DMS 273 treated with DMSO at 0.1 percent for 48 hours (cell line): ENCODE measurements around the gene KLF14.
"Not testable (repeated sequence)": the region's sequence is repeated elsewhere in the genome, so short reads cannot be mapped to it uniquely, and the experiment has no call there.

Experiments
- DNase-seq: peaks from one replicate; lab custom pipeline; 2025; lab: John Stamatoyannopoulos, UW

Gene KLF14

DNA sequence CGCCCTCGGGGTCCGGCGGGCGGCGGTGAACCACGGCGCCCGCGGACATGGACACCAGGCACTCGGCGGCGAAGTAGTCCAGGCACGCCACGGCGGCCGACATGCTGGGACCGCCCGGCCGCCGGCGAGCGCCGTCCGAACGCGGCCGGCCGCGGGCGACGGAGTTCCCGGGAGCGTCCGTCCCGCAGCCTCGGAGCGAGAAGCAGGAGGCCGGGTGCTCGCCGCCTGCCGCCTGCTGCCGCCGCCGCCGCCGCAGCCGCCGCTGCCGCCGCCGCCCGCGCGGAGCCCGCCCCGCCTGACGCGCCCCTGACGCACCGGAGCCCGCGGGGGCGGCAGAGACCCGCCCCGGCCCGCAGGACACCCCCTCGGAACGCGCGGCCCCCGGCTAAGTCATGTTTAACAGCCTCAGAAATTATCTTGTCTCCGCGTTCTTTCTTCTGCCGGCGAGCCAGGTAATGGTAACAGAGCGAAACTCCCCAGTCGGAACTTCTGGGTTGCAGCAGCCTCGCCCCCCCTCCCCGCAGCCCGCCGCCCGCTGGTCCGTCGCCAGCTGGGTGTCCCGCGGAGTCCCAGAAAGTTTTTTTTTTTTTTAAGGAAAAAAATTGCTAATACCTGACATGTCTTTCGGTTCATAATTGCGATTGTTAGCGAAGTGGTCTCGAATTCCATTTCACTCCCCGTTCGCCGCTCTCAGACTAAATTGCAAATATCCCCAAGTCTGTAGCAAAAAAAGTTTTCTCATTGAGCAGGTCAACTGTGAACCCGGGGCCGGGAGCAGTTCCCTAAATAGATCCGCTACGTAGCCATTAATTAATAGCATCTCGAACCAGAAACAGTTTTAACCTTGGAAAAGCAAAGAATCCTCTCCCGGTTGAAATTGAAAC, at the start of gene KLF14:
TSS of gene KLF14 (minus strand) at position 277 of the 884 bp plus-strand sequence. CDS start at position 103, 174 bp downstream.
- no peak for DNase-seq

GRCh38 chr7:130781346-130781745, 47.3 kb upstream of the KLF14 start:
- DNase-seq = no peak

DNA sequence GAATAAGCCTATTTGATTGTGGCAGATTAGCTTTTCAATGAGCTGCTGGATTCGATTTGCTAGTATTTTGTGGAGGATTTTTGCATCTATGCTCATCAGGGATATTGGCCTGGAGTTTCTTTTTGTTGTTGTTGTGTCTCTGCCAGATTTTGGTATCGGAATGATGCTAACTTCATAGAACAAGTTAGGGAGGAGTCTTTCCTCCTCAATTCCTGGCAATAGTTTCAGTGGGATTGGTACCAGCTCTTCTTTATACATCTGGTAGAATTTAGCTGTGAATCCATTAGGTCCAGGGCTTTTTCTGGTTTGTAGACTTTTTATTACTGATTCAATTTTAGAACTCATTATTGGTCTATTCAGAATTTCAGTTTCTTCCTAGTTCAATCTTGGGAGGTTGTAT, 43.4 kb upstream of the KLF14 start:
- DNase-seq = no peak

DNA sequence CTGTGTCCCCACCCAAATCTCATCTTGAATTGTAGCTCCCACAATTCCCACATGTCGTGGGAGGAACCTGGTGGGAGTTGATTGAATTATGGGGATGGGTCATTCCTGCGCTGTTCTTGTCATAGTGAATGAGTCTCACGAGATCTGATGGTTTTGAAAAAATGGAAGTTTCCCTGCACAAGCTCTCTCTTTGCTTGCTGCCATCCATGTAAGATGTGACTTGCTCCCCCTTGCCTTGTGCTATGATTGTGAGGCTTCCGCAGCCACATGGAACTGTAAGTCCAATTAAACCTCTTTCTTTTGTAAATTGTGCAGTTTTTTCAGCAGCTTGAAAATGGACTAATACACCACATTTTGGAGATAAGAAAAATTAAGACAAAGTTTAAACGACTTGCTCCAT, 38.4 kb upstream of the KLF14 start:
- not testable (repeated sequence) for DNase-seq

GRCh38 chr7:130768854-130769253, 34.8 kb upstream of the KLF14 start:
- DNase-seq = no peak

DNA sequence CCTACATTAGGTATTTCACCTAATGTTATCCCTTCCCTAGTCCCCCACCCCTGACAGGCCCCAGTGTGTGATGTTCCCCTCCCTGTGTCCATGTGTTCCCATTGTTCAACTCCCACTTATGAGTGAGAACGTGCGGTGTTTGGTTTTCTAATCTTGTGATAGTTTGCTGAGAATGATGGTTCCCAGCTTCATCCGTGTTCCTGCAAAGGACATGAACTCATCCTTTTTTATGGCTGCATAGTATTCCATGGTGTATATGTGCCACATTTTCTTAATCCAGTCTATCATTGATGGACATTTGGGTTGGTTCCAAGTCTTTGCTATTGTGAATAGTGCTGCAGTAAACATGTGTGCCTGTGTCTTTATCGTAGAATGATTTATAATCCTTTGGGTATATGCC, 30.6 kb upstream of the KLF14 start:
- DNase-seq = not testable (repeated sequence)

- DNase-seq = peak; percentile 22
Observed at GRCh38 chr7:130758429-130759056, 24.5 kb upstream of the KLF14 start.

DNA sequence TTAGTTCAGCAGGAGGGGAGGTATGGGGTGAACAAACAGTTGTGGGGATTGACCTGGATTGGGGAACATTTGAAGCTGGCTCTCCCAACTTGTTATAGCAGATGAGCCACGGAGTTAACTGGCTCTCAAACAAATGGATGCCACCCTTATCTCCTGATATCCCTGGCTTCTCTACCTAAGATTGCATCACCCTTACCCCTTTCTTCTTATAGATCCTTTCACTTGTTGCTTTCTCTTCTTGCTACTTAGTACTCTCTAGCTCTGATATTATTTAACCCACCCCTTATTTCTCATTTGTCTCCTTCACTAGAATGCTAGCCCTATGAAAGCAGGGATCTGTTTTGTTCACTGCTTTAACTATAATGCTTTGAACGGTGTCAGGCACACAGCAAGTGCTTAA, 22.3 kb upstream of the KLF14 start:
- DNase-seq = no peak

DNA sequence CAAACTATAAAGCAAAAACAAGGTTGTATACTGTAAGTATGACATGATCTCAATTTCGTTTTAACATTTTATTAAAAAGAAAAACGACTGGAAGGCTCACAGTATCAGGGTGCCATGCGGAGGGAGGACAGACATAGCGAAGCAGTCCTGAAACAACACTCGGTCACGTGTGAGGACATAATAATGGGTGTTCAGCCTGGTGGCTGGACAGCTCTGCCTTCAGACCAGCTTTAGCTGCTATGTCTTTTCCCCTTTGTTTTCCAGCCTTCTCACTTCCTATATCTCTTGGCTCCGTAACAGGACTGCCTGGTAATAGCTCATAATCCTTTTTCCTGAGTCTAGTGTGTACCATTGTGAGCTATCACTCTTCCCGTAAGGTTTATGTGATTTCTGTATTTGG, 18.4 kb upstream of the KLF14 start:
- no peak for DNase-seq

DNA sequence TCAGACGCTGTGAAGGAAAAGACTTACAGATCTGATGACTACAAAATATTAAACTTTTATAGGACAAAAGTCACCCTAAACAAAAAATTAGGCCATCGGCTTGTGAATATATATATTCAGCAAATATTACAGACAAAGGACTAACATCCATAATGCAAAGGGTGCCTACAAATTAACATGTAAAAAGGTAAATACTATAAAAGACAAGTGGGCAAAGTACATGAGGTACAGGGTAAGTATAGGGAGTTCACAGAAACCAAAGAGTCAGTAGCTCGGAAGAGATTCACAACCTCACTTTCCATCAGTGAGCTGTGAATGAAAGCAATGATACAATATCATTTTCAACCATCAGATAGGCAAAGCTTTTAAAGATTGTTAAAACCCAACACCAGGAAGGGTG, 16.7 kb upstream of the KLF14 start:
- DNase-seq = no peak

GRCh38 chr7:130748531-130749389, 14.8 kb upstream of the KLF14 start:
- DNase-seq = no peak

- no peak for DNase-seq
Observed at GRCh38 chr7:130741331-130741995, 7.5 kb upstream of the KLF14 start.

DNA sequence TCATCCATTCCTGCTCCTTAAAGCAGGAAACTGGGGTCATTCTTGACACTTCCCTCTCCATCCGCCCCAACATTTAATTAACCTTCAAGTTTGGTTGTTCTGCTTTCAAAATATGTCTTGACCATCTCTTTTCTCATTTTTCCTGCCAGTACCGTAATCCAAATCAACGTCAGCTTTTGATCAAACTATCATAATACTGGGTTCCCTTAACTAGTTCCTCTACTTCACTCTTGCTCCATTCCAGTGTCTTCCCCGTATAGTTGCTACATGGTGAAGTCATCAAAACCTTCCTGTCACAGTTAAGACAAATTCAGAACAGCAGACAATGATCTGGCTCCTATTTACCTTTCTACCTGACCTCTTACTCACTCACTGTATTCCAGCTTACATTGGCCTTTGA, 6.6 kb upstream of the KLF14 start:
- no peak for DNase-seq

DNA sequence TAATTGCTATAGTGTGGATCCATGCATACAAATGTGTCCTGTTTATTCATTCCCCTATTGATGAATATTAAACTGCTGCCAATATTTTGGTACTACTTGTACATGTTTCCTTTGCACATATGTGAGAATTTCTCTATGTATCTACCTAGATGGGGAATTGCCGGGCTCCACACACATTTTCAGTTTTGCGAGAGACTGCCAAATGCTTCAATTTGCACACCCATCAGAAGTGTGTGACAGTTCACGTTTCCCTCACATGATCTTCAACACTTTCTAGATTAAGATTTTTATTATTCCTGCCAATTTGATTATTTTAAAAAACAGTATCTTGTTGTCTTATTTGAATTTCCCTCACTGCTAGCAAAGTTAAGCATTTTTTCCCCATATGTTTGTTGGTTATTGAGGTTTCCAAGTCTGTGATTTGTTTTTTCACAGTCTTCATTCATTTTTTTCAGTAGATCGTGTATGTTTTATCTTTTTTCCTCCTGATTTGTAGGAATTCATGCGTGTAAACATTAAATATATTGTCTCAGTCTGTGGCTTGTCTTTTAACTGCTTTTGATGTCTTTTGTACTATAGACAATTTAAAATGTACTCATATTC, 2.4 kb upstream of the KLF14 start:
- DNase-seq = no peak

- no peak for DNase-seq
Observed at GRCh38 chr7:130734815-130735716, 1.1 kb upstream of the KLF14 start.

GRCh38 chr7:130732980-130733930, 752 bp downstream of the KLF14 start:
- no peak for DNase-seq

DNA sequence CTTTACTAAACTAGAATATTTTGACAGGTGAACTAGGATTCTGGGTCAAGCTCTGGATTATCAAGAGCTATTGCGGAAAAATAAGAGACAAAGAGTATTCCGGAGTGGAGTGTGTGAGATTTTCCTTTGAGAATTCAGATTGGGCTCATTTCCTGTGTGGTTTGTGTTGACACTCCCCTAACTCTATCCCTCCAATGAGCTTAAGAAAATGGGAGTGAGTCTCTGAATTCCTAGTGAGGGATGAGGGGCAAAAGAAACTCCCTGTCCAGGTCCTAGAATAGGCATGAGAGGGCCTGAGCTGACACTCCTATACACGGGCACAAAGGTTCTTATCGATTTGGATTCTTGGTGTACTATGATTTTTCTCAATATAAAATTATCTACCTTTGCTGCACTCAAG, 10.2 kb downstream of the KLF14 start:
- no peak for DNase-seq

GRCh38 chr7:130721486-130722277, 12.3 kb downstream of the KLF14 start:
- DNase-seq = peak; percentile 27
